OCI-LY7 (cell line): ENCODE results near the gene SCARB2. TPM values are rescaled to one million over a fixed set of nuclear protein-coding genes. Genes with fewer than 3 reads are reported as not detected.

Experiments
- BruUV-seq: library from RNA; stranded (reverse); fragments of 400-500 nt; replicated peaks from 2 replicates; lab custom pipeline; 2021; lab: Mats Ljungman, UMichigan
- CTCF ChIA-PET: fragments of 300-600 bp; sonication (Branson Sonifier 250); formaldehyde crosslinking; loops from one replicate; lab custom pipeline; 2022; ENCODE audit warnings: antibody characterized with exemption; ENCODE audit not compliant: unreplicated experiment; lab: Charles Lee
- POLR2A ChIA-PET: fragments of 300-600 bp; sonication (Branson Sonifier 250); formaldehyde crosslinking; loops from one replicate; lab custom pipeline; 2022; ENCODE audit warnings: antibody characterized with exemption; lab: Charles Lee
- DNase-seq: peaks from one replicate; pipeline ENCODE4 v3.0.0-alpha.2; 2015; ENCODE audit warnings: low spot score
- H2AFZ ChIP-seq: fragments of 200-600 bp; sonication (generic), shearing (Covaris generic); 2 replicates; pipeline ENCODE4 v1.6.1; 2014; ENCODE audit warnings: mild to moderate bottlenecking, antibody characterized with exemption, low read length, moderate library complexity
- H3K27ac ChIP-seq: fragments of 200-600 bp; sonication (generic); 2 replicates; pipeline ENCODE4 v1.5.1; 2014; ENCODE audit warnings: mixed run types, low read depth, mild to moderate bottlenecking, moderate library complexity, low read length, inconsistent platforms; ENCODE audit not compliant: poor library complexity, severe bottlenecking
- H3K36me3 ChIP-seq: fragments of 200-600 bp; sonication (generic); 2 replicates; pipeline ENCODE4 v1.6.1; 2014; ENCODE audit warnings: mild to moderate bottlenecking, antibody characterized with exemption, low read length, moderate library complexity, mixed read lengths; ENCODE audit not compliant: insufficient read depth
- H3K4me1 ChIP-seq: fragments of 200-600 bp; sonication (generic); 2 replicates; pipeline ENCODE4 v1.5.1; 2014; ENCODE audit warnings: mild to moderate bottlenecking, low read length; ENCODE audit not compliant: insufficient read depth, poor library complexity, severe bottlenecking
- H3K4me2 ChIP-seq: fragments of 200-600 bp; sonication (generic); 2 replicates; pipeline ENCODE4 v1.6.1; 2014; ENCODE audit warnings: mild to moderate bottlenecking, low read length
- H3K4me3 ChIP-seq: fragments of 200-600 bp; sonication (generic); 2 replicates; pipeline ENCODE4 v1.5.1; 2014; ENCODE audit warnings: mild to moderate bottlenecking, low read depth, low read length; ENCODE audit not compliant: poor library complexity, severe bottlenecking
- H3K79me2 ChIP-seq: fragments of 200-600 bp; sonication (generic); 2 replicates; pipeline ENCODE4 v1.6.1; 2016; ENCODE audit warnings: low read depth, mild to moderate bottlenecking, low read length, moderate library complexity, mixed read lengths; ENCODE audit not compliant: insufficient read depth
- H3K9me2 ChIP-seq: fragments of 200-600 bp; sonication (generic); 2 replicates; pipeline ENCODE4 v1.6.1; 2016; ENCODE audit warnings: mild to moderate bottlenecking, low read length, mixed read lengths; ENCODE audit not compliant: insufficient read depth
- H3K9me3 ChIP-seq: fragments of 200-600 bp; sonication (generic); 2 replicates; pipeline ENCODE4 v1.6.1; 2014; ENCODE audit warnings: mild to moderate bottlenecking, mixed run types, low read length, mixed read lengths
- H4K20me1 ChIP-seq: fragments of 200-600 bp; sonication (generic); 2 replicates; pipeline ENCODE4 v1.6.1; 2014; ENCODE audit warnings: mild to moderate bottlenecking, antibody characterized with exemption, low read length, moderate library complexity, mixed read lengths; ENCODE audit not compliant: insufficient read depth
- CTCF ChIP-seq: fragments of 200-600 bp; sonication (generic); conservative IDR thresholded peaks from 2 replicates; pipeline ENCODE4 v1.5.1; 2014; ENCODE audit warnings: mild to moderate bottlenecking, antibody characterized with exemption, low read length, moderate library complexity, mixed read lengths
- EZH2phosphoT487 ChIP-seq: fragments of 200-600 bp; sonication (generic); IDR thresholded peaks from 2 replicates; pipeline ENCODE4 v1.6.1; 2018; ENCODE audit warnings: low read depth, borderline replicate concordance, mild to moderate bottlenecking, mixed run types, antibody characterized with exemption, low read length, moderate library complexity, mixed read lengths
- intact Hi-C: fragments of 100-400 bp; cut with micrococcal nuclease; formaldehyde crosslinking; loops from one replicate; pipeline ENCODE4 v1.10.0; 2022; ENCODE audit not compliant: unreplicated experiment
- total RNA-seq, 2 experiments: library from RNA; depleted of rRNA in 1 of 2; stranded (reverse); fragments of >200 nt in 1 of 2; shearing (Covaris generic) in 1 of 2; gene quantifications; 2 replicates each; pipeline ENCODE4 v1.2.3, GENCODE V29; 2014 to 2022

Gene SCARB2
- total RNA-seq, 2 experiments from 2014 or later: 1.1 TPM; not detected in 1

GRCh38 chr4:76188557-76188956, 25.1 kb downstream of the SCARB2 start:
- Histone ChIP-seq H2AFZ (no peak overlapping the region), H3K27ac (no peak overlapping the region), H3K36me3 (no peaks in the 10 kb centered on the region), H3K9me3 (no peaks in the 10 kb centered on the region), H4K20me1 (no peaks in the 10 kb centered on the region), H3K9me2 (no peaks in the 10 kb centered on the region), H3K4me3 (no peak overlapping the region), H3K4me1 (no peaks in the 10 kb centered on the region), H3K79me2 (no peaks in the 10 kb centered on the region), H3K4me2 (no peak overlapping the region)
- no TSS peak for BruUV-seq
- intact Hi-C loops: loop anchor here (10.0 kb wide), 1 partner anchor 556 kb away; no protein-coding TSS in a partner anchor
- CTCF ChIA-PET: no interaction called here
- POLR2A ChIA-PET: interaction anchor here (0.6 kb wide), 1 partner anchor 895 kb away, joined by 3 read pairs; no protein-coding TSS in a partner anchor
- TF ChIP-seq CTCF (no peak), EZH2phosphoT487 (no peak)
- no peak for DNase-seq

DNA sequence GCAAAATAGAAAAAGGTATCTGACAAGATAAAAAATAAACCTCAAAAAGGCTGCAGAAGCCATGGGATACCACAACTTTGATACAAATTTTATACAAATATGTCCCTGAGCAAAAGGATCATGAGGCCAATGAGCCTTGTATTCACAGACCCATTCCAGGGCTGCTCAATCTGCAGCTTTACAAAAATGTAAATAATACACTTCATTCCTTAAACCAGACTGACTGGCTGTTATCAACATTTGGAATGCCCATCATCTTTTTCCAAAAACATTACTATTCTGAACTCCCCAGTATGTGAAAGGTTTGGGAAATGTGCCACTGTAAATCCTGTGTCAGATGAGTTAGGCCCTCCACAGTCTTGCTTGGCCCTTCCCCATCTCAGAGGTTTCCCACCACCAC, 25.5 kb downstream of the SCARB2 start:
- H3K9me3 ChIP-seq: no peaks in the 10 kb centered on the region
- no peaks in the 10 kb centered on the region for H3K9me2 ChIP-seq
- no peak overlapping the region for H2AFZ ChIP-seq
- H3K36me3 ChIP-seq: no peaks in the 10 kb centered on the region
- no peaks in the 10 kb centered on the region for H3K79me2 ChIP-seq
- H4K20me1 ChIP-seq: no peaks in the 10 kb centered on the region
- no peak overlapping the region for H3K27ac ChIP-seq
- CTCF ChIA-PET: no interaction called here
- POLR2A ChIA-PET: interaction anchor here (0.6 kb wide), 1 partner anchor 895 kb away, joined by 3 read pairs; no protein-coding TSS in a partner anchor
- no peak overlapping the region for H3K4me2 ChIP-seq
- H3K4me3 ChIP-seq: no peak overlapping the region
- no peak for DNase-seq
- intact Hi-C loops: loop anchor here (10.0 kb wide), 1 partner anchor 557 kb away; no protein-coding TSS in a partner anchor
- TF ChIP-seq CTCF (no peak), EZH2phosphoT487 (no peak)
- BruUV-seq: no TSS peak
- H3K4me1 ChIP-seq: no peaks in the 10 kb centered on the region

GRCh38 chr4:76187152-76187551, 26.5 kb downstream of the SCARB2 start:
- Histone ChIP-seq H3K4me2 (no peak overlapping the region), H3K4me3 (no peak overlapping the region), H3K9me3 (no peaks in the 10 kb centered on the region), H3K27ac (no peak overlapping the region), H3K79me2 (no peaks in the 10 kb centered on the region), H3K4me1 (no peaks in the 10 kb centered on the region), H3K9me2 (no peaks in the 10 kb centered on the region), H4K20me1 (no peaks in the 10 kb centered on the region), H2AFZ (no peak overlapping the region), H3K36me3 (no peaks in the 10 kb centered on the region)
- ChIA-PET POLR2A (no interaction called here), CTCF (no interaction called here)
- no TSS peak for BruUV-seq
- DNase-seq: no peak
- intact Hi-C loops: loop anchor here (10.0 kb wide), 1 partner anchor 558 kb away; no protein-coding TSS in a partner anchor
- TF ChIP-seq EZH2phosphoT487 (no peak), CTCF (no peak)
